AG10803 (cell line): ENCODE measurements around the gene DMD.
A peak's percentile ranks its signal among the peaks of the same experiment; 100 is the strongest.

Experiments used
- DNase-seq: peaks from one replicate; pipeline ENCODE4 v3.0.0; 2010; ENCODE audit warnings: low read depth
- H3K4me3 ChIP-seq: 2 replicates; pipeline ENCODE4 v1.5.1; 2011; ENCODE audit warnings: mild to moderate bottlenecking, low read length, control low read depth
- TF ChIP-seq, protein P1 (sequence below): conservative IDR thresholded peaks from 2 replicates; pipeline ENCODE4 v1.5.1; 2011; ENCODE audit warnings: mild to moderate bottlenecking, low read length, control low read depth, inconsistent platforms

The DMD gene

DNA sequence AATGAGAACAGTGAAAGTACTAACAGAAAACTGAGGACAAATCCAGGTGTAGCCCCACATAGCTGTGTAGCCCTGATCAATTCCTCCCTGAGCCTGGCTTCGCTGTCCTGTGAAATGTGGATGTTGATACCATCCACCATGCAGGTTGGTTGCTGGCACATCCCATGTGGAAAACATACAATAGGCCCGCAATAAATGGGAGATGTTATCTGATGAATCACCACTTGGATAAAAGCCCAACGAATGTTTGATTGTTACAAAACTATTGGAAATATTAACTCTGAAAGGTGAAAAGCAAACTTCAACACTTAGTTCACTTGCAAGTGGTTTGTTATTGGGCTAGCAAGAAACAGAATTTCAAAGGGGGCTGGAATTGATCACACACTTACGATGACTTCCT, 1953.2 kb downstream of the DMD start:
- TF ChIP-seq, protein P1, sequence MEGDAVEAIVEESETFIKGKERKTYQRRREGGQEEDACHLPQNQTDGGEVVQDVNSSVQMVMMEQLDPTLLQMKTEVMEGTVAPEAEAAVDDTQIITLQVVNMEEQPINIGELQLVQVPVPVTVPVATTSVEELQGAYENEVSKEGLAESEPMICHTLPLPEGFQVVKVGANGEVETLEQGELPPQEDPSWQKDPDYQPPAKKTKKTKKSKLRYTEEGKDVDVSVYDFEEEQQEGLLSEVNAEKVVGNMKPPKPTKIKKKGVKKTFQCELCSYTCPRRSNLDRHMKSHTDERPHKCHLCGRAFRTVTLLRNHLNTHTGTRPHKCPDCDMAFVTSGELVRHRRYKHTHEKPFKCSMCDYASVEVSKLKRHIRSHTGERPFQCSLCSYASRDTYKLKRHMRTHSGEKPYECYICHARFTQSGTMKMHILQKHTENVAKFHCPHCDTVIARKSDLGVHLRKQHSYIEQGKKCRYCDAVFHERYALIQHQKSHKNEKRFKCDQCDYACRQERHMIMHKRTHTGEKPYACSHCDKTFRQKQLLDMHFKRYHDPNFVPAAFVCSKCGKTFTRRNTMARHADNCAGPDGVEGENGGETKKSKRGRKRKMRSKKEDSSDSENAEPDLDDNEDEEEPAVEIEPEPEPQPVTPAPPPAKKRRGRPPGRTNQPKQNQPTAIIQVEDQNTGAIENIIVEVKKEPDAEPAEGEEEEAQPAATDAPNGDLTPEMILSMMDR: no peak
- no peak for DNase-seq
- H3K4me3 ChIP-seq: no peak overlapping the region

DNA sequence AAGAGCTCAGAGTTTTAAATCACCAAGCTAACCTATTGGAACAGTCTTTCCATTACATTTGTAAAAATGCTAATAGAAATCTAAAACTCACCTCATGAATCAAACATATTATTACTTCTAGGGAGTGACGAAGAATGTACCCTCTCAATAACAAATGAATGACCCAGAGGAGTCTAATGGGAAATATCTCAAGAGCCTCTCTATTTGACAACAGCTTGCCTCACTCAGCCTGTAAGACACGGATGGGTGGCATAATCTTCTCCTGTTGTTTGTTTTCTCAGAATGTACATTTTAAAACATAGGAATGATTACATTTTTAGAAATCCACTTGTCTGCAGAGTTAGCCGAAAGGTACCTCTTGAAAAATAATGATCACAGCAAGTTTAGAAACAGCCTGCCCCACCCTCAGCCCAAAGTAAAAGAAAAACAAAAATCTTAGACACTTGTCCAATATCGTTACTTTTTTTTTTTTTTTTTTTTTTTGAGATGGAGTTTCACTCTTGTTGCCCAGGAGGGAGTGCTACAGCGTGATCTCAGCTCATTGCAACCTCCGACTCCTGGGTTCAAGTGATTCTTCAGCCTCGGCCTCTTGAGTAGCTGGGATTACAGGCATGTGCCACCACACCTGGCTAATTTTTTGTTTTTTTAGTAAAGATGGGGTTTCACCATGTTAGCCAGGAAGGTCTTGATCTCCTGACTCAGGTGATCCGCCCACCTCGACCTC, 1955.9 kb downstream of the DMD start:
- no peak for DNase-seq
- no peak overlapping the region for H3K4me3 ChIP-seq
- TF ChIP-seq, protein P1: no peak

DNA sequence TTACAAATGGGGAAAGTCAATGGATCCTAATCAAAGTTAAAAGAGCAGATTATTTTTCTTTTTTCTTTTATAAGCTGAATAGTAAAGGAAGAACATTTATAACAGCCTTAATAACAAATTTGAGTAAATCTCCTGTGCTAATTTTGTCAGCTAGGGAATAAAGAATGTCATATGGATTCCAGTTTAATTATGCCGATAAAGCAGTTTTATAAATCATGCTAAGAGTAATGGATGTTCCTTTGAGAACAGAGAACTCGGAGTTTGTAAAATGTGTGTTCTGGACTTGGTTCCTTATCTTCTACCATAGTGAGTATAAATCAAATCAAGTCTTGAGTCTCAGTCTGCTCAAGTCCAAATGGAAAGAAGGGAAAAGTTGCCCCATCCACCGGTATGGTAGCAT, 1959.2 kb downstream of the DMD start:
- DNase-seq: no peak
- no peak overlapping the region for H3K4me3 ChIP-seq

DNA sequence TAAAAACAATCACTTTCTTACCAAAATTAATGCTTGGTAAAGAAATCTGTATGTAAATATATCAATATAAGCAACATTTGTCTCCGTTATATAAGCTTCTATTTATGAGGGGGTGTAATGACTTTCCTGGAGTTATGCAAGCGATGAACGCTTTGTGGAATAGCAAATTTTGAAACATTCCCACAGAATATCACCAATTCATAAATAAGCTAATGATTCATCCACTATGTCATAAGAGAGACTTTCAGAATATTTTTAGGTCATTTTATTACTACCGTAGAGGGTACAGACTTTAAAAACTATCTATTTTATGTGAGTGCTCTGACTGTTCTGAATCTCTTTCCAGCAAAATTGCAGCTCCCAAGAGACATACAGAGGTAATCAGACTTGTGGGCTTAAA, 1960.0 kb downstream of the DMD start:
- no peak overlapping the region for H3K4me3 ChIP-seq
- TF ChIP-seq, protein P1: no peak
- peak; percentile 27 for DNase-seq

More for the DNA sequence above, 1959.2 kb downstream of the DMD start:
- TF ChIP-seq, protein P1: no peak

DNA sequence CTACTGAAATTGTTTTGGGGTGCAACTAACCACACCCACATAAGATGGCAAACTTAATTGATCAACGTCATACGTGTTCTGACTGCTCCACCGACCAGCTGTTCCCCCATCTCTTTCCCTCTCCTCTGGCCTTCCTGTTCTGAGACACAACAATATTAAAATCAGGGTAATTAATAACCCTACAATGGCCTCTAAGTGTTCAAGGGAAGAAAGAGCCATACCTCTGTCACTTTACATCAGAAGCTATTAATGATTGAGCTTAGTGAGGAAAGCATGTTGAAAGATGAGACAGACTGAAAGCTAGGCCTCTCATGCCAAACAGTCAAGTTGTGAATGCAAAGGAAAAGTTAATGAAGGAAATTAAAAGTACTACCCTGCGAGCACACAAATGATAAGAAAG, 1965.6 kb downstream of the DMD start:
- TF ChIP-seq, protein P1: no peak
- no peak for DNase-seq

DNA sequence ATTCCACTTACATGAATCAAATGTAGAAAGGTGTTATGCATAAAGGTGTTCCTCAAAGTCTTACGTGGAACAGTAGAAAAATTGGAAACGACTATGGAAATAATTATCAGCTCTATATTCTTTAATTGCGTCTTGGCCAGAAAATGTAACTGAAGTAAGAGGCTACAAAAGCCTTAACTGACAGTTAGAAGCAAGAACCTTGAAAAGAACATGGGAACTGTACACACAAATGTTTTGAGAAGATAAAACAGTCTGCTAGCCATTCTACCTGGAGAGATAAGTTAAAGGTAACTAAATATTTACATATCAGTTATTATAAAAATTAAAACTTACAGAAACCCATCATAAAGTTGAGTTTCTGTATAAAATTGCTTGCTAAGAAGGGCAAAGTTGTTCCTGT, 1967.5 kb downstream of the DMD start:
- no peak for DNase-seq
- TF ChIP-seq, protein P1: no peak
- H3K4me3 ChIP-seq: no peak overlapping the region

More for the DNA sequence above, 1965.6 kb downstream of the DMD start:
- no peak overlapping the region for H3K4me3 ChIP-seq

DNA sequence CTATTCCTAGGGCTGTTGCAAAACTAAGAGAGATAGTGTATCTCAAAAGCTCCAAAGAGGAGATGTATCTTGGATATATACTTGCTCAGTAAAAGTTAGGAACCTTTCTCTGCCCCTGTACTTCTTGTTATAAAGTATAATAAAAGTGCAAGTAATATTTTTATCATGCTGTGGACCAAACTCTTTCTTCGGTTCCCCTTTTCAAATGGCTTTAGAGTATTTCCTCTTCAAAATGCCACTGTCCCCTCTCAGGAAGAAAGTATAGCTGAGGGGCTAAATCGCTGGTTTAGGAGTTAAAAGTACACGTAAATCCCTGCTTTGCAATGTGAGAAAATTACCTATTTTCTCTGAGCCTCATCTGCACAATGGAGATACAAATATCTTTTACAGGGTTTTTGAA, 1970.4 kb downstream of the DMD start:
- no peak for DNase-seq
- TF ChIP-seq, protein P1: no peak

More for the DNA sequence above, 1970.4 kb downstream of the DMD start:
- H3K4me3 ChIP-seq: no peak overlapping the region
